Liver (tissue), 9 donors: ENCODE data around the gene RFFL. TPM values are rescaled to one million over a fixed set of nuclear protein-coding genes. Genes with fewer than 3 reads are reported as not detected.

Experiments used
- DNase-seq: peaks from one replicate; pipeline ENCODE4 v3.0.0-alpha.2; 2017; ENCODE audit warnings: low spot score
- H3K27ac ChIP-seq, 2 donors: one replicate each; pipeline ENCODE4 v1.7.0; 2013; ENCODE audit warnings: inconsistent platforms in 2 of 2, low read length in 2 of 2, control low read depth in 1 of 2, low read depth in 1 of 2, mild to moderate bottlenecking in 1 of 2
- H3K27me3 ChIP-seq, 4 donors: one replicate each; pipeline versions ENCODE4 v1.6.1 to v1.7.0; 2013; ENCODE audit warnings: low read length in 3 of 4, inconsistent platforms in 1 of 4, mild to moderate bottlenecking in 1 of 4, moderate library complexity in 1 of 4; ENCODE audit not compliant: control insufficient read depth in 4 of 4, insufficient read depth in 4 of 4
- H3K36me3 ChIP-seq, 4 donors: one replicate each; pipeline versions ENCODE4 v1.6.1 to v1.7.0; 2013; ENCODE audit warnings: low read length in 3 of 4, mild to moderate bottlenecking in 3 of 4, low read depth in 1 of 4, moderate library complexity in 1 of 4; ENCODE audit not compliant: control insufficient read depth in 4 of 4, insufficient read depth in 3 of 4
- H3K4me1 ChIP-seq, 4 donors: one replicate each; pipeline versions ENCODE4 v1.6.1 to v1.7.0; 2013; ENCODE audit warnings: low read length in 3 of 4, mild to moderate bottlenecking in 3 of 4, moderate library complexity in 1 of 4; ENCODE audit not compliant: control insufficient read depth in 4 of 4, insufficient read depth in 4 of 4
- H3K4me3 ChIP-seq, 3 donors: one replicate each; pipeline versions ENCODE4 v1.6.1 to v1.7.0; 2013; ENCODE audit warnings: low read length in 3 of 3, control low read depth in 1 of 3, low read depth in 1 of 3, mild to moderate bottlenecking in 1 of 3
- H3K9ac ChIP-seq, 2 donors: one replicate each; pipeline ENCODE4 v1.7.0; 2013; ENCODE audit warnings: low read length in 2 of 2, mild to moderate bottlenecking in 2 of 2, moderate library complexity in 2 of 2, control low read depth in 1 of 2, low read depth in 1 of 2
- H3K9me3 ChIP-seq, 4 donors: one replicate each; pipeline versions ENCODE4 v1.6.1 to v1.7.0; 2013; ENCODE audit warnings: low read length in 3 of 4; ENCODE audit not compliant: control insufficient read depth in 4 of 4
- EGR1 ChIP-seq, 2 donors: IDR thresholded peaks; 2 replicates each; pipeline ENCODE4 v1.6.1; 2016 to 2018; ENCODE audit warnings: antibody characterized with exemption in 2 of 2, low read depth in 2 of 2
- FOXA2 ChIP-seq: IDR thresholded peaks from 2 replicates; pipeline ENCODE4 v1.6.1; 2016; ENCODE audit warnings: antibody characterized with exemption
- GABPA ChIP-seq, 2 donors: IDR thresholded peaks in 1 of 2; conservative IDR thresholded peaks in 1 of 2; 2 replicates each; pipeline ENCODE4 v1.6.1; 2016; ENCODE audit warnings: antibody characterized with exemption in 2 of 2, mild to moderate bottlenecking in 1 of 2, moderate library complexity in 1 of 2
- HNF4A ChIP-seq, 2 donors: conservative IDR thresholded peaks; 2 replicates each; pipeline ENCODE4 v1.6.1; 2016; ENCODE audit warnings: antibody characterized with exemption in 2 of 2, mild to moderate bottlenecking in 2 of 2
- HNF4G ChIP-seq: IDR thresholded peaks from 2 replicates; pipeline ENCODE4 v1.6.1; 2016; ENCODE audit warnings: antibody characterized with exemption
- JUND ChIP-seq, 2 donors: IDR thresholded peaks; 2 replicates each; pipeline ENCODE4 v1.6.1; 2016; ENCODE audit warnings: antibody characterized with exemption in 2 of 2
- NR2F2 ChIP-seq: IDR thresholded peaks from 2 replicates; pipeline ENCODE4 v1.6.1; 2016; ENCODE audit warnings: antibody characterized with exemption
- RAD21 ChIP-seq, 2 donors: IDR thresholded peaks; 2 replicates each; pipeline ENCODE4 v1.6.1; 2016; ENCODE audit warnings: antibody characterized with exemption in 2 of 2, mild to moderate bottlenecking in 2 of 2
- SP1 ChIP-seq: IDR thresholded peaks from 2 replicates; pipeline ENCODE4 v1.6.1; 2018; ENCODE audit warnings: antibody characterized with exemption, mild to moderate bottlenecking
- TAF1 ChIP-seq: conservative IDR thresholded peaks from 2 replicates; pipeline ENCODE4 v1.6.1; 2016; ENCODE audit warnings: antibody characterized with exemption, mild to moderate bottlenecking
- YY1 ChIP-seq: IDR thresholded peaks from 2 replicates; pipeline ENCODE4 v1.6.1; 2016; ENCODE audit warnings: antibody characterized with exemption, mild to moderate bottlenecking
- WGBS: extraction: QIAGEN DNeasy Blood & Tissue Kit; methylation state at CpG from one replicate; pipeline ENCODE4 v1.1.7; 2013; 5-methylcytosine and 5-hydroxymethylcytosine counted together
- polyA plus RNA-seq, 2 donors: library from polyadenylated mRNA; stranded (reverse) in 1 of 2; unstranded in 1 of 2; fragments of 200-250 nt in 1 of 2; fragments of >200 nt in 1 of 2; fragmentation: Nextera tagmentation in 1 of 2; extraction: Ambion mirVana in 1 of 2; gene quantifications; one replicate each; pipeline versions ENCODE4 v1.2.1 to v1.2.3, GENCODE V29; 2013 to 2015
- total RNA-seq, 2 donors: library from RNA; depleted of rRNA; stranded (reverse); fragments of >200 nt; gene quantifications; one replicate each; pipeline ENCODE4 v1.2.3, GENCODE V29; 2014
- TF ChIP-seq, protein P1 (sequence below): IDR thresholded peaks from 2 replicates; pipeline ENCODE4 v1.6.1; 2016; ENCODE audit warnings: antibody characterized with exemption
- TF ChIP-seq, protein P2 (sequence below): fragments of 150-350 bp; IDR thresholded peaks from 2 replicates; pipeline ENCODE4 v1.5.1; 2017; ENCODE audit warnings: improper control_type of control experiment, low read depth, low read length; ENCODE audit not compliant: missing input control
- TF ChIP-seq, protein P3 (sequence below): IDR thresholded peaks from 2 replicates; pipeline ENCODE4 v1.6.1; 2016; ENCODE audit warnings: antibody characterized with exemption, mild to moderate bottlenecking
- TF ChIP-seq, protein P4 (sequence below): IDR thresholded peaks from 2 replicates; pipeline ENCODE4 v1.6.1; 2016; ENCODE audit warnings: antibody characterized with exemption
- donor health status: healthy.
- donor health status: healthy.
- donor health status: healthy.
- donor health status: healthy.
- donor health status: healthy.

The RFFL gene
- total and polyA plus RNA-seq, 4 donors: 15.9 to 28.0 (median 22.0) TPM

DNA sequence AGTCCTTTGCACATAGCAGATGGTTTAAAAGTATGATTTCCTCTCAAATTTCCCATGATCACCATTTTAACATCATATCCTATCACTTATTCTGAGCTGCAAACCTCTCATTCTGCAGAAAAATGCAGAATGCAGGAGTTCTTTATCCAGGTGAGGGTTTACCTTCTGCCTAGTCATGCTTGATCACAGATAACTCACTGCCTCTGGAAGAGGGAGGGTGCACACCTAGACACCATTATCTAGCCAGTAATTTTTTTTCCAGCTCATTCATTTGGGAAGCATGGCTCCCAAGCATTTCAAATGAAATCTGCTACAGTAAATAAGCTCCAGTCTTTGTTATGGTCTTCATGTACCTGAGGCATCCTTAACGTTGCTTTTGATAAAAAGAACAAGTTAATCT is 38.0 kb downstream of the RFFL start:
- no peak overlapping the region for H3K9ac ChIP-seq
- DNase-seq: no peak
- H3K36me3 ChIP-seq: peaks cover 12 to 28% (median 13%) of the 10 kb centered on the region in 4 donors
- H3K9me3 ChIP-seq: no peaks in the 10 kb centered on the region
- no peaks in the 10 kb centered on the region for H3K27me3 ChIP-seq
- no peak overlapping the region for H3K4me3 ChIP-seq
- no peak overlapping the region for H3K27ac ChIP-seq
- H3K4me1 ChIP-seq: peaks cover 5 to 13% (median 7%) of the 10 kb centered on the region in 4 donors
- 87% methylated on average over 1 of the region's 1 CpG for WGBS
- TF ChIP-seq JUND (IDR thresholded peaks at IDR 0.05) (no peak), FOXA2 (no peak), NR2F2 (no peak), HNF4A (conservative IDR thresholded peaks at IDR 0.05) (no peak), TAF1 (no peak), GABPA (IDR thresholded peaks at IDR 0.05 in 1 of 2, conservative IDR thresholded peaks at IDR 0.05 in 1 of 2) (no peak), SP1 (no peak)
- TF ChIP-seq, protein P1, sequence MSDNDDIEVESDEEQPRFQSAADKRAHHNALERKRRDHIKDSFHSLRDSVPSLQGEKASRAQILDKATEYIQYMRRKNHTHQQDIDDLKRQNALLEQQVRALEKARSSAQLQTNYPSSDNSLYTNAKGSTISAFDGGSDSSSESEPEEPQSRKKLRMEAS: no peak
- TF ChIP-seq, protein P2, sequence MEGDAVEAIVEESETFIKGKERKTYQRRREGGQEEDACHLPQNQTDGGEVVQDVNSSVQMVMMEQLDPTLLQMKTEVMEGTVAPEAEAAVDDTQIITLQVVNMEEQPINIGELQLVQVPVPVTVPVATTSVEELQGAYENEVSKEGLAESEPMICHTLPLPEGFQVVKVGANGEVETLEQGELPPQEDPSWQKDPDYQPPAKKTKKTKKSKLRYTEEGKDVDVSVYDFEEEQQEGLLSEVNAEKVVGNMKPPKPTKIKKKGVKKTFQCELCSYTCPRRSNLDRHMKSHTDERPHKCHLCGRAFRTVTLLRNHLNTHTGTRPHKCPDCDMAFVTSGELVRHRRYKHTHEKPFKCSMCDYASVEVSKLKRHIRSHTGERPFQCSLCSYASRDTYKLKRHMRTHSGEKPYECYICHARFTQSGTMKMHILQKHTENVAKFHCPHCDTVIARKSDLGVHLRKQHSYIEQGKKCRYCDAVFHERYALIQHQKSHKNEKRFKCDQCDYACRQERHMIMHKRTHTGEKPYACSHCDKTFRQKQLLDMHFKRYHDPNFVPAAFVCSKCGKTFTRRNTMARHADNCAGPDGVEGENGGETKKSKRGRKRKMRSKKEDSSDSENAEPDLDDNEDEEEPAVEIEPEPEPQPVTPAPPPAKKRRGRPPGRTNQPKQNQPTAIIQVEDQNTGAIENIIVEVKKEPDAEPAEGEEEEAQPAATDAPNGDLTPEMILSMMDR: no peak
- TF ChIP-seq, protein P3, sequence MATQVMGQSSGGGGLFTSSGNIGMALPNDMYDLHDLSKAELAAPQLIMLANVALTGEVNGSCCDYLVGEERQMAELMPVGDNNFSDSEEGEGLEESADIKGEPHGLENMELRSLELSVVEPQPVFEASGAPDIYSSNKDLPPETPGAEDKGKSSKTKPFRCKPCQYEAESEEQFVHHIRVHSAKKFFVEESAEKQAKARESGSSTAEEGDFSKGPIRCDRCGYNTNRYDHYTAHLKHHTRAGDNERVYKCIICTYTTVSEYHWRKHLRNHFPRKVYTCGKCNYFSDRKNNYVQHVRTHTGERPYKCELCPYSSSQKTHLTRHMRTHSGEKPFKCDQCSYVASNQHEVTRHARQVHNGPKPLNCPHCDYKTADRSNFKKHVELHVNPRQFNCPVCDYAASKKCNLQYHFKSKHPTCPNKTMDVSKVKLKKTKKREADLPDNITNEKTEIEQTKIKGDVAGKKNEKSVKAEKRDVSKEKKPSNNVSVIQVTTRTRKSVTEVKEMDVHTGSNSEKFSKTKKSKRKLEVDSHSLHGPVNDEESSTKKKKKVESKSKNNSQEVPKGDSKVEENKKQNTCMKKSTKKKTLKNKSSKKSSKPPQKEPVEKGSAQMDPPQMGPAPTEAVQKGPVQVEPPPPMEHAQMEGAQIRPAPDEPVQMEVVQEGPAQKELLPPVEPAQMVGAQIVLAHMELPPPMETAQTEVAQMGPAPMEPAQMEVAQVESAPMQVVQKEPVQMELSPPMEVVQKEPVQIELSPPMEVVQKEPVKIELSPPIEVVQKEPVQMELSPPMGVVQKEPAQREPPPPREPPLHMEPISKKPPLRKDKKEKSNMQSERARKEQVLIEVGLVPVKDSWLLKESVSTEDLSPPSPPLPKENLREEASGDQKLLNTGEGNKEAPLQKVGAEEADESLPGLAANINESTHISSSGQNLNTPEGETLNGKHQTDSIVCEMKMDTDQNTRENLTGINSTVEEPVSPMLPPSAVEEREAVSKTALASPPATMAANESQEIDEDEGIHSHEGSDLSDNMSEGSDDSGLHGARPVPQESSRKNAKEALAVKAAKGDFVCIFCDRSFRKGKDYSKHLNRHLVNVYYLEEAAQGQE: no peak

DNA sequence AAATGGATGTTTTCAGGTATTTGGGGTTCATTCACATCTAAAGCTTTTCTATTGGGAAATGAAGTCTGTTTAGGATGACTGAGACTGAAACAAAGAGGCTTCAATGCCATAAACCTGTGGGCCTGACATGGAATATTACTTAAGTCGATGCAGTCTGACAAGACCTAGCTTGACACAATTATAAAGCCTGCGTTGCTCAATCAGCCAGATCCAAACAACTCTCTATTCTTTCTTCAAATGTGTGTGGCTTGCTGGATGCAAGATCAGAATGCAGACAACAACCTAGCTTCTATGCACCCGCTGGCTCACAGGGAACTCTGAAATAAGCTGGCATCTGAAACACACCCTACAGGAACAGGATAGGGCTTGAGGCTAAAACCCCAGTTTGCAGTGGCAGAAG is 40.0 kb downstream of the RFFL start:
- peaks cover 5 to 13% (median 7%) of the 10 kb centered on the region in 4 donors for H3K4me1 ChIP-seq
- H3K9ac ChIP-seq: no peak overlapping the region
- peaks cover 17 to 37% (median 21%) of the 10 kb centered on the region in 4 donors for H3K36me3 ChIP-seq
- DNase-seq: no peak
- no peaks in the 10 kb centered on the region for H3K27me3 ChIP-seq
- no peak overlapping the region for H3K4me3 ChIP-seq
- H3K9me3 ChIP-seq: no peaks in the 10 kb centered on the region
- WGBS: 91% methylated on average over 3 of the region's 3 CpGs
- H3K27ac ChIP-seq: peak overlapping the region; percentile 31 to 64
- TF ChIP-seq GABPA (IDR thresholded peaks at IDR 0.05 in 1 of 2, conservative IDR thresholded peaks at IDR 0.05 in 1 of 2) (no peak), HNF4G (no peak), YY1 (no peak), SP1 (no peak), EGR1 (IDR thresholded peaks at IDR 0.05; ENCODE audit: low read depth in 2 of 2) (no peak), NR2F2 (no peak), RAD21 (IDR thresholded peaks at IDR 0.05) (no peak), JUND (IDR thresholded peaks at IDR 0.05) (no peak)
- TF ChIP-seq, protein P4, sequence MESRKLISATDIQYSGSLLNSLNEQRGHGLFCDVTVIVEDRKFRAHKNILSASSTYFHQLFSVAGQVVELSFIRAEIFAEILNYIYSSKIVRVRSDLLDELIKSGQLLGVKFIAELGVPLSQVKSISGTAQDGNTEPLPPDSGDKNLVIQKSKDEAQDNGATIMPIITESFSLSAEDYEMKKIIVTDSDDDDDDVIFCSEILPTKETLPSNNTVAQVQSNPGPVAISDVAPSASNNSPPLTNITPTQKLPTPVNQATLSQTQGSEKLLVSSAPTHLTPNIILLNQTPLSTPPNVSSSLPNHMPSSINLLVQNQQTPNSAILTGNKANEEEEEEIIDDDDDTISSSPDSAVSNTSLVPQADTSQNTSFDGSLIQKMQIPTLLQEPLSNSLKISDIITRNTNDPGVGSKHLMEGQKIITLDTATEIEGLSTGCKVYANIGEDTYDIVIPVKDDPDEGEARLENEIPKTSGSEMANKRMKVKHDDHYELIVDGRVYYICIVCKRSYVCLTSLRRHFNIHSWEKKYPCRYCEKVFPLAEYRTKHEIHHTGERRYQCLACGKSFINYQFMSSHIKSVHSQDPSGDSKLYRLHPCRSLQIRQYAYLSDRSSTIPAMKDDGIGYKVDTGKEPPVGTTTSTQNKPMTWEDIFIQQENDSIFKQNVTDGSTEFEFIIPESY: no peak
- TF ChIP-seq, protein P2: no peak
